GM19395 (cell line): ENCODE results near the gene RGS17.
"Not testable (repeated sequence)": the region's sequence is repeated elsewhere in the genome, so short reads cannot be mapped to it uniquely, and the experiment has no call there.

Experiments used
- ATAC-seq: cut with Tn5 transposase; IDR thresholded peaks from one replicate; pipeline ENCODE4 v1.9.1; 2021; ENCODE audit warnings: mild to moderate bottlenecking, moderate library complexity; ENCODE audit not compliant: unreplicated experiment

The RGS17 gene

DNA sequence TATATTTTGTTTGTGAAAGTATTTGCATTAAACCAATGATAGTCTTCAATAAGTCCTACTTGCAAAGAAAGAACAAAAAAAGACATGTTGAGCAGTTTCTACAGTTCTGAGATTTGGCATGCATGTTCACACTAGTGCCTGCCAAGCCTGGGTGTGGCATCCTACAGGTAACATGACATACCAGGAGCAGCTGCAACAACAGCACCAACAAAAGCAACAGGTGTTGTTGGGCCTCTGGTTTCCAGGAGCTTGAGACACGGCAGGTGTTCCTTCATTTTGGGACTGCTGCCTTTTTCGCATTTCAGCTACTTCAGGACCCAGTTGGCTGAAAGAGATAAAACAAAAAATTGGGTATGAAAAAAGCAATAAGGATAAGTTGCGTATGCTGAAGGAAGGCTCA is 87.4 kb downstream of the RGS17 start:
- ATAC-seq = no peak

GRCh38 chr6:153038378-153039057 is 92.6 kb downstream of the RGS17 start:
- ATAC-seq = no peak

- no peak for ATAC-seq
Observed at GRCh38 chr6:153034139-153034538, 96.9 kb downstream of the RGS17 start.

GRCh38 chr6:153032255-153032882 is 98.7 kb downstream of the RGS17 start:
- no peak for ATAC-seq

DNA sequence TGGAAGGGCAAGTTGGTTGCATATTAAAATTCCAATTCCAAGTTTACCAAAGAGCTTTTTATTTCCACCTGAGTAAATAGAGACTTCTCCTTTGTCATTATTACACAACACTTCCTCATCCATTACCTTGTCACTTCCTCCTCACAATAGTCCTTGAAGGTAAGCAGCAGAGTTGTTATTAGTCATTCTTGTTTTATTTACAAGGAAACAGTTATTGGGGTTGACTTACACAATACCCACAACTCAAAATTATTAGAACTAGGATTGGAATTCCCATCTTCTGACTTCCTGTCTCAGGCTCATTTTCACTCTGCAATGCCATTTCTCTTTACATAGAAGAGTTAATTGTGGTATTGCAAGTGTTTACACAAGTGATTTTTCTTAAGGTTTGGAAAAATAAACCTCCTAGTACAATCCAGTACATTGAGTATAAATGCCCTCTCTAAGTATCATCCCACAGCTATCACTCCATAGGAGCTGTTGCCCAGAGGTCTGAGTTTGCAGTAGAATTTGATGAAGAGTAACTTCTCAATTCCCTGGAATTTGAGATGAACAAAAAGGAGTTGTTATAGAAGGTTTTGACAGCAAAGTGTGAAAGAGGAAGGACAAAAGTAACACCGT is 99.6 kb downstream of the RGS17 start:
- no peak for ATAC-seq

GRCh38 chr6:153028963-153029362 is 102.1 kb downstream of the RGS17 start:
- no peak for ATAC-seq

- ATAC-seq = no peak
Observed at GRCh38 chr6:153028286-153028685, 102.8 kb downstream of the RGS17 start.

GRCh38 chr6:153027480-153027879 is 103.6 kb downstream of the RGS17 start:
- ATAC-seq = no peak

- ATAC-seq = no peak
Observed at GRCh38 chr6:153024709-153025017, 106.4 kb downstream of the RGS17 start.

DNA sequence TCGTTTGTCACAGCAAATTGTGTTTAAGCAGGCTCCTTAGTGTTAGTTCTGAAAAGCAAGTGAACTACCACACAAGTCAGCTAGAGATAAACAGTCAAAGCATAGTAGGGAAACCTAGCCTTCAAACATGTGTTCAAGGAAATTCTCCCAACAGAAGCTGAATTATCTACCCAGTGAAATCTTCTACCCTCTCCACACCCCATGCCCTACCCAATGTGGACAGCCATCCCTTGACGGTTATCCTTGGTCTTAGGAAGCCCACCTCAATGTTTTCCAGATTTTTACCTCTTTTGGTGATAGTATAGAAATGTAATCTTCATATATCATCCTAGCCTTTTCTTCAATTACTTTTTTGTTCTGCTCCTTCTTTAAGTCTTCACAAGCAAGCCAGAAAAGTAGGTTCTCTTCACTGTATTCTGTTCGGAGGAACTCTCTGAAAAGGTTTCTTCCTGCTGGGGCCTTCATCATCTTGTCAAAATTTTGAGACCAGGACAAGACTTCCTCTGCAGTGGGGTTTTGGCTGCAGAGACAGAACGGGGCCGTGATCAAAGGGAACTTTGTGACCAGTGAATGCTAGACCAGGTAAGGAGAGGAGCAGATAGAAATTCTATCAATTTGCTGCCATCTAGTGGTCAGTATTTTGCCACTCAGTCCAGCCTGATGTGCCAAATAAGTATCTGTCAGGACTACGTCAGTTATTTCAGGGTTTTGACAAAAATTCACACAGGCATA is 106.9 kb downstream of the RGS17 start:
- peak; percentile 100 for ATAC-seq

GRCh38 chr6:153018355-153018754 is 112.7 kb downstream of the RGS17 start:
- ATAC-seq = no peak

DNA sequence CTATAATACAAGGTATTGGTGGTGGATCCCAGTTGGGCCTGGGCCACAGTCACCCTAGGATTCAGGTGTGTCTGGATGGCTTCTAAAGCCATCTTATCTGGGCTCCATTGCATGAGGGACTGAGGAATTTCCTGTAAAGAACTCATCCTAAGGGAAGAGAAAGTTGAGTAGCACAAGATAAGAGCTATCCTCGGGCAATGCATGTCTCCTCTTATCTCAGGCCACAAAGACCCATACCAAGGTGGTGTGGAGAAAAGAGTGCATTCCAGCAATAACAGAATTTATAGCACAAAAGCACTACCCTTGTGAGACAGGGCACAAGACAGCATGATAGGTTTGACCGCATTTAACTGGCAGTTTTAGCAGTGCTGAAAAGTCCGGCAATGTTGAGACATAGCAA is 114.2 kb downstream of the RGS17 start:
- no peak for ATAC-seq

DNA sequence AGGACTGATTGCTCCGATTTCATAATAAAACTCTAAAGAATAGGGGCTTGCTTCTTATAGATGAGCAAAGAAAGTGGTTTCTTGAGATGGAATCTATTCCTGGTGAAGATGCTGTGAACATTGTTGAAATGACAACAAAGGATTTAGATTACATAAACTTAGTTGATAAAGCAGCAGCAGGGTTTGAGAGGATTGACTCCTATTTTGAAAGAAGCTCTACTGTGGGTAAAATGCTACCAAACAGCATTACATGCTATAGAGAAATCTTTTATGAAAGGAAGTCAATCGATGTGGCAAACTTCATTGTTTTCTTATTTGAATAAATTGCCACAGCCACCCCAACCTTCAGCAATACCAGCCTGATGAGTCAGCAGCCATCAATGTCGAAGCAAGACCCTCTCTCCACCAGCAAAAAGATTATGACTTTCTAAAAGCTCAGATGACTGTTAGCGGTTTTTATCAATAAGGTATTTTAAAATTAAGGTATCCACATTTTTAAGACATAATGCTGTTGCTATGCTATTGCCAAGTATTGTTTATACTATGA is 115.9 kb downstream of the RGS17 start:
- no peak for ATAC-seq

- no peak for ATAC-seq
Observed at GRCh38 chr6:153013438-153013837, 117.6 kb downstream of the RGS17 start.

GRCh38 chr6:153012856-153013255 is 118.2 kb downstream of the RGS17 start:
- no peak for ATAC-seq

GRCh38 chr6:153003366-153003690 is 127.8 kb downstream of the RGS17 start:
- ATAC-seq = peak; percentile 7

GRCh38 chr6:153002613-153003365 is 128.3 kb downstream of the RGS17 start, which contains the start of gene MTRF1L:
TSS of gene MTRF1L (minus strand) at chr6:153002709. CDS start at chr6:153002685, 24 bp downstream.
- peak; percentile 92 for ATAC-seq

DNA sequence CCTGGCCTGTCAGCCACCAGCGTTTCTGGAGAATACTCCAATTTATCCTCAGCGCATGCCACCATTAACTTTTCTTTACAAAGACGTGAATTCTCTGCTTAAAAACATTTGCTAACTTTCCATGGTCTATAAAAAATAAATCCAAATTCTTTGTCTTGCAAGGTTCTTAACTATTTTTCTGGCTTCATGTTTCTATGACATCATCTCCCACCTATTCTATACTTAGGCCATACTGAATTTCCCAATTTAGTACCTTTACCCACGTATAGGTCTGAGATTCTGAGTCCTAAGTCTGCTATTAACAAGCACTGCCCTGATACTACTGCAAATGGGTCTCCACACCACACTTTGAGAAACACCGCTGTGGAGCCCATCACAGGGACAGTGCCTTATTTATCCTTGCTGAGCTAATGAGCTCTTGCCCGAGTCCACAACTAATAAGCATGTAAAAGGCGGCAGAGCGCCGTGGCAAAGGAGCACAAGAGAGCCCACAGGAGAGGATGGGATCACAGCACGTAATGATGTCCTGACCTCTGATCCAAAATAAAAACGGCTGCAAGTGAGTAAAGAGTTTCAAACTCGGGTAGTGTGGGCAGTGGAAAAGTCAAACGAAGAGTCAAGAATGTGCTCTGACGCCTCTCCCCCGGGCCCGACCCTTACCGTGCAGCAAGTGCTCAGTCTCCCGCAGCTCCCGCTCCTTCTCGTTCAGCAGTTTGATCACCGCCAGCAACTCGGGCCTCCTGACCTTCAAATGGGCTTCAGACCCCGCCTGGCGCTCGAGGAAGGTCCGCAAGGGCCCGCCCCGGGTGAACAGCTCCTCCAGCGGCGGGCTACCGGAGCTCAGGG is 129.1 kb downstream of the RGS17 start:
- ATAC-seq = peak; percentile 33

DNA sequence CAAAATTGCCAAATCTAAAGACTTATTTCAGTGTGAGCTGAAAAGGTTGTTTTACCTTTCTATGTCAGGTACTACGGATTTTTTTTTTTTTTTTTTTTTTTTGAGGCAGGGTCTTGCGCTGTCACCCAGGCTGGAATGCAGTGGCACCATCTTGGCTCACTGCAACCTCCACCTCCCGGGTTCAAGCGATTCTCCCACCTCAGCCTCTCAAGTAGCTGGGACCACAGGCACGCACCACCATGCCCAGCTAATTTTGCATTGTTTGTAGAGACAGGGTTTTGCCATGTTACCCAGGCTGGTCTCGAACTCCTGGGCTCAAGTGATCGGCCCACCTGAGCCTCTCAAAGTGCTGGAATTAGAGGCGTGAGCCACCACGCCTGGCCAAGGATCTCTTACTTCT is 130.3 kb downstream of the RGS17 start:
- not testable (repeated sequence) for ATAC-seq

- ATAC-seq = no peak
Observed at GRCh38 chr6:153000243-153000642, 130.8 kb downstream of the RGS17 start.
